GM18508 (cell line): Measurements from ENCODE around the gene MYOM1.
A peak's percentile ranks its signal among the peaks of the same experiment; 100 is the strongest.

Experiments used
- ATAC-seq: cut with Tn5 transposase; IDR thresholded peaks from one replicate; pipeline ENCODE4 v1.9.1; 2021; ENCODE audit warnings: moderate number of reproducible peaks; ENCODE audit not compliant: insufficient read depth, unreplicated experiment

MYOM1 gene

GRCh38 chr18:3156325-3156640 lies 63.5 kb downstream of the MYOM1 start:
- no peak for ATAC-seq

- no peak for ATAC-seq
These were observed 65.6 kb downstream of the MYOM1 start for GRCh38 chr18:3154214-3154613.

GRCh38 chr18:3153107-3153704 lies 66.6 kb downstream of the MYOM1 start:
- peak; percentile 89 for ATAC-seq

GRCh38 chr18:3152294-3152693 lies 67.5 kb downstream of the MYOM1 start:
- ATAC-seq = no peak

- no peak for ATAC-seq
These were observed 68.1 kb downstream of the MYOM1 start for GRCh38 chr18:3151399-3152264.

- ATAC-seq = no peak
These were observed 69.1 kb downstream of the MYOM1 start for GRCh38 chr18:3150688-3151087.

- ATAC-seq = no peak
These were observed 69.5 kb downstream of the MYOM1 start for GRCh38 chr18:3150274-3150673.

GRCh38 chr18:3148930-3149535 lies 70.7 kb downstream of the MYOM1 start:
- no peak for ATAC-seq

- no peak for ATAC-seq
These were observed 71.7 kb downstream of the MYOM1 start for GRCh38 chr18:3147935-3148554.

- ATAC-seq = no peak
These were observed 78.7 kb downstream of the MYOM1 start for GRCh38 chr18:3140986-3141639.

GRCh38 chr18:3140342-3140741 lies 79.4 kb downstream of the MYOM1 start:
- ATAC-seq = no peak

- ATAC-seq = no peak
These were observed 80.4 kb downstream of the MYOM1 start for GRCh38 chr18:3139406-3139805.

GRCh38 chr18:3138274-3138975 lies 81.3 kb downstream of the MYOM1 start:
- ATAC-seq = no peak

- ATAC-seq = no peak
These were observed 84.2 kb downstream of the MYOM1 start for GRCh38 chr18:3135536-3135935.

- ATAC-seq = no peak
These were observed 87.1 kb downstream of the MYOM1 start for GRCh38 chr18:3132700-3133099.

- ATAC-seq = no peak
These were observed 89.4 kb downstream of the MYOM1 start for GRCh38 chr18:3130344-3130743.

- ATAC-seq = peak; percentile 89
These were observed 90.5 kb downstream of the MYOM1 start for GRCh38 chr18:3129053-3129864.

- ATAC-seq = no peak
These were observed 93.2 kb downstream of the MYOM1 start for GRCh38 chr18:3126457-3127097.

GRCh38 chr18:3124822-3125221 lies 94.9 kb downstream of the MYOM1 start:
- ATAC-seq = no peak
